Stimulated activated naive CD4-positive, alpha-beta T cell (primary cell): Measurements from ENCODE around the gene ASH1L.
"Not testable (repeated sequence)": the region's sequence is repeated elsewhere in the genome, so short reads cannot be mapped to it uniquely, and the experiment has no call there.

ENCODE experiments used
- DNase-seq, 6 experiments: peaks; one replicate each; lab custom pipeline; 2025; lab: John Stamatoyannopoulos, UW

Gene ASH1L

DNA sequence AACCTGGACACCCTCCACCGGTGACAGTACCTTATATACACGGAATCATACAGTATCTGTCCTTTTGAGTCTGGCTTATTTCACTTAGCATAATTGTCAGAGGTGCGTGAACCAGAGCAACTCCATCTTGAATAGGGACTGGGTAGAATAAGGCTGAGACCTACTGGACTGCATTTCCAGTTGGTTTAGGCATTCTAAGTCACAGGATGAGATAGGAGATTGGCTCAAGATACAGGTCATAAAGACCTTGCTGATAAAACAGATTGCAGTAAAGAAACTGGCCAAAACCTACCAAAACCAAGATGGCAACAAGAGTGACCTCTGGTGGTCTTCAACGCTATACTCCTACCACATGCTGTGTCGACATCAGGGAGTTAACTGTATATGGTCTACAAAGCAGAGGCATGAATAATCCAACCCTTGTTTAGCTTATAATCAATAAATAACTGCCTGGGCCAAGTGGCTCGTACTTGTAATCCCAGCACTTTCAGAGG is 255.3 kb downstream of the ASH1L start:
- DNase-seq, result no peak

DNA sequence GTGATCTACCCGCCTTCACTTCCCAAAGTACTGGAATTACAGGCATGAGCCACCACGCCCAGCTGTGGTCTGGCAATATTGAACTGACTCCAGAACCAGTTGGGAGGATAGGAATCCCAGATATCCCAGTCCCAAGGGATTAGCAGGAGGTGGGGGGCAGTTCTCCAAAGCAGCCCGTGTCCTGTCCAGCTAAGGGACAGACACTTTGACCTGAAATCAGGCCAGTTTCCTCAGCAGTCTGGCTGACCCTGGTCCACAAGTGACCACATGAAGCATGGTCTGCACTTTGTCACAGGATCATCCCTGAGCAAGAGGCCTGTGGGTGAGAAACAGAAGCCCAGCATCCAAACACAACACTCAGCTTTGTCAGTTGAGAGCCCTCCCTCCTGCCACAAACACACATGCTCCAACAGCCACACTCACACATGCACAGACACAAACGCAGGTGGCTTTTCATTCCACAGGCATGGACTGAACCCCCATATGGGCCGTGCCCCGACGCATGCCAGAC is 256.7 kb downstream of the ASH1L start:
- no peak for DNase-seq

- DNase-seq, result no peak
Measured at GRCh38 chr1:155304558-155305063, 258.0 kb downstream of the ASH1L start.

GRCh38 chr1:155301342-155301841 is 261.2 kb downstream of the ASH1L start, which contains the start of gene PKLR:
Gene PKLR, minus strand, starts transcription at chr1:155301438. Its CDS starts 43 bp downstream, at chr1:155301395.
- no peak for DNase-seq

DNA sequence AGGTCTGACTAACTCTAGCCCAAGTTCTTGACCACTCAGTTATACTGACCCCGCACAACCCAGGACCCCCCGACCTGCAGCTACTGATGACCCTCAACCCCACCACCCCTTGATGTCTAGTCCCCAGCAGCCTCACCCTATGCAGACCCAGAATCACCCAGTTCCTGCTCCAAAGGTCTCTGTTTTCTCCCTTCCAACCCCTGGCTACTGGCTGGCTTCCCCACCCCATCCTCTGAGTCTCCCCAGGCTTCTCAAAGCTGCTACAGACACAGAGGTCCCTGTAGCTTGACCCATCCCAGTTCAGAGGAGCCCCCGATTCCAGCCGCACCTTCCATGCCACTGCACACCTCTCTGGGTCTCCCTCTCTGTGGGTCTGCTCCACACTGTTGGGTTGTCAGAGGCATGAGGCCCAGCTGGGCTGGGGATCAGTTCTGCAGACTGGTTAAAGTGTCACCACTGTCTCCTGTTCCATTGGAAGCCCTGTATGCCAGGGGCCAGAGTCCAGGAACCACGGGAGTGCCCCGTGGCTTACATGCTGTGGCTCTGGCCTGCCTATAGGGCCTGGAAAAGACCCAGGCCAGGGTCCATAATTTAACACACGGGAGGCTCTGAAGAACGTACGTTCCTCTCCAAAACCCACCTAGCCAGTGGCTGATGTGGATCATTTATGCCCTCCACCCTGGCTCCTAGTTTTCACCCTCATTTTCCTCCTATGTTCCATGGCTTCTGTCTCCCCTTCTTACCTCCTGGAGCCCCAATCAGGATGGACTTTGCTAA is 261.9 kb downstream of the ASH1L start:
- no peak for DNase-seq

DNA sequence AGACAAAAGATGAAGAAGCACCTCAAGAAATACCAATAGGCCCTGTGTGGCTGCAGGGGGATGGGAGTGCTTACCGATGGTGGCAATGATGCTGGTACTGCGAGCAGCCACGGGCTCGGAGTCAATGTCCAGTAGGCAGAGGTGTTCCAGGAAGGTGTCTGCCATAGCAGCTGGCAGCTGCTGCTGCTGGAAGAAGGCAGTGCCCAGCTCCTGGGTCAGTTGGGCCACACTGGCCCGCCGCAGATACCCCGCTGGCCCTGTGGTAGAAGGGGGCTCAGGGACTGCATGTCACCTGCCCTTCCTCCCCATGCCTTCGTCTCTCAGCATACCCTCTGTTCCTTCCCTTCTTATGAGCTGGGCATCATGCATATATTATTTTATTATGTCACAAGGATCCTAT is 262.6 kb downstream of the ASH1L start:
- no peak for DNase-seq

DNA sequence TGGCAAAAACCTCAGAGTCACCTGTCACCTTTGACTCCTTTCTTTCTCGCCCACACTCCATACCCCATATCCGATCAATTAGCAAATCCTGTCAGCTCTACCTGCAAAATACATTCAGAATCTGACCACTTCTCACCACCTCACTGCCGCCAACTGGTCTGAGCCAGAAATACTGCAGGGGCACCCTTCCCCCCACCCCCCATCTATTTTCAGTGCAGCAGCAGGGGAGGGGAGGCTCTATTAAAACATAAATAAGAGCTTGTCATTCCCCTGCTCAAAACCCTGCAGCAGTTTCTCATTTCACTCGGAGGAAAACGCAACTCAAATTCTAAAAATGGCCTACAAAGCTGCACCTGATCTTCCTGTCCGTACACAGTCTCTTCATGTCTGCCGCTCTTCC is 265.2 kb downstream of the ASH1L start:
- DNase-seq, result no peak

DNA sequence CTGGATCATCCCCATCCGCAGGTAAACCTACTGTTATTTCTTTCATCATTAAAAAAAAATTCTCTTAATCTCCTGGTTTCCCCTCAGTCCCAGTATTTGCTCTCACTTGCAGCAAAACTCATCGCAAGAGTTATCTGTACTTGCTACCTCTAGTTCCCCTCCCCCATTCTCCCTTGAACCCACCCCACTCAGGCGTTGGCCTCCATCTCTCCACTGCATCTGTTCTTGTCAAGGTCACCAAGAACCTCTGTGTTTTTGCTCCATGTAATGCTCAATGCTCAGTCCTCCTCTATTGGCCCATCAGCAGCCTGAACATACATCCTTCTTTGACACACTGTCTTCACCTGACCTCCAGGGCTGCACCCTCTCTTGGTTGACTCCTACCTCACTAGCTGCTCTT is 265.9 kb downstream of the ASH1L start:
- DNase-seq, result no peak

GRCh38 chr1:155295942-155296267 is 266.7 kb downstream of the ASH1L start:
- DNase-seq, result no peak

DNA sequence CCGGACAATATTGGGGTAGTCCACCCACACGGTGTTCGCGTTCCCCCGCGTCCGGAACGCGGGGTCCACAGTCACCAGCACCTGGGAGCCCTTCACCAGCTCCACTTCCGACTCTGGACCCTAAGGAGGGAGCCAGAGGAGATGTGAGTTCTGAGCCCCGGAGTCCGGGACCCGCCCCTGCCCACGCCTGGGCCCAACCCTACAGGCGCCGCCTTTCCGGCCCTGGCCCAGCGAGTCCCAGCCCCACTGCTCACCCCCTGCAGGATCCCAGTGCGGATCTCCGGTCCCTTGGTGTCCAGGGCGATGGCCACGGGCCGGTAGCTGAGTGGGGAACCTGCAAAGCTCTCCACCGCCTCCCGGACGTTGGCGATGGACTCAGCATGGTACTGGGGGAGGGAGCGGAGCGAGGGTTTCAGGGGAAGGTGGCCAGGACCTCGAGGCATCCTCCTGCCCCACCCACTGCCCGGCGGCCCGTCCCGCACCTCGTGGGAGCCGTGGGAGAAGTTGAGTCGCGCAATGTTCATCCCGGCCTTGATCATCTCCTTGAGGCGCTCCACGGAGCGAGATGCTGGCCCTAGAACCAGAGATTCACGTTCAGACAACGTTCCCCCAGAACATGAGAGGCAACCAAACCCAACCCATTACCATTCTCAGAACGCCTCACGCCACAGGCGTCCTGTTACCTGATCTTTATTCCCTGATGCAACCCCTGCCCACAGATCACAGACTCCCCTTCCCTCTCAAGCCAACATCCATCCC is 267.2 kb downstream of the ASH1L start:
- no peak for DNase-seq

DNA sequence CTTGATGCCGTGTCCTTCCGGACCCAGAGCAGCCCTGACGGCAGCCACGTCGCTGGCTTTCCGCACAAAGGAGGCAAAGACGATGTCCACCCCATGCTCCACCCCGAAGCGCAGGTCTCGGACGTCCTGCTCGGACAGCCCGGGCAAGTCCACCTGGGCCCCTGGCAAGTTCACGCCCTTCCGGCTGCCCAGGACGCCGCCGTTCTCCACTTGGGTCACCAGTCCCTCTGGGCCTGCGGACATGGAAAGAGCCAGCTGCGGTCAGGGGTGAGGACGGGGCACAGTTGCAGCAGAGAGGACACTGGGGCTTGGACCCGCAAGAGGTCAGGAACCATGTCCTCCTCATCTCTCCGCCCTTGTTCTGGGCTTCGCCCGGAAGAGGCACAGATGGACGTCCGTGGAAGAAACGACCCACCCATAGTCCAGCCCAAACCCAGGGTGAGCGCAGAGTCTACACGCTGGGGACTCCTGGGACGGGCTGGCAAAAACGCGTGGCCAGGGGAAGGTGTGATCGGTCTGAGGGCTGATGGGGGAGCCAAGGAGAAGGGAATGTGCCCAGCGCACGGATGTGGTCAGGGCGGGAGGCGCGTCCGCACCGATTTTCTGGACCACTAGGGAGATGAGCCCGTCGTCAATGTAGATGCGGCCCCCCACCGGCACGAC is 268.0 kb downstream of the ASH1L start:
- no peak for DNase-seq

DNA sequence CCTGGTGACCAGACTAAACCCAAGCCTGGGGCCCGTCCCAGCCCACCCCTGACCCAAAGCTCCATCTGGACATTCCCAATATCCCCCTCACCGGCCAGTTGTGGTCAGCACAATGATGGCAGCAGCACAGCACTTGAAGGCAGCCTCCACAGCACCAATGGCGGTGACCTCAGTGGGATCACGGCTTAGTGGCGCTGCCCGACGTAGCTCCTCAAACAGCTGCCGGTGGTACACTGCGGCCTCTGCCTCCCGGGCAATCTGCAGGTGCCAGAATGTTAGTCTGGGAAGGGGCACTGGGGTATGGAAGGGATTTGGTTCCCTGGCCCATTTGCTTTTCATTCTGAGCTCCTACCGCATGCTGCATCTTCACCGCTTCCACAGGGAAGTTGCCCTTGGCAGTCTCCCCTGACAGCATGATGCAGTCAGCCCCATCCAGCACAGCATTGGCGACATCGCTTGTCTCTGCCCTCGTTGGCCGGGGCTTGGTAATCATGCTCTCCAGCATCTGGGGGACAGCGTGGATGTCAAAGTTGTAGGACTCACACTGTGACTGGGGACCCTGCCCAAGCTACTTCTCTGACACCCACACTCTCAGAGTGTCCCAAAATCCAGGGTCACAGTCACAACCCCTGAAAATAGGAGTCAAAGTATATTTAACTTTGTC is 269.4 kb downstream of the ASH1L start:
- no peak for DNase-seq

GRCh38 chr1:155291006-155291405 is 271.6 kb downstream of the ASH1L start:
- not testable (repeated sequence) for DNase-seq

- DNase-seq, result no peak
Measured at GRCh38 chr1:155287987-155288543, 274.5 kb downstream of the ASH1L start.

DNA sequence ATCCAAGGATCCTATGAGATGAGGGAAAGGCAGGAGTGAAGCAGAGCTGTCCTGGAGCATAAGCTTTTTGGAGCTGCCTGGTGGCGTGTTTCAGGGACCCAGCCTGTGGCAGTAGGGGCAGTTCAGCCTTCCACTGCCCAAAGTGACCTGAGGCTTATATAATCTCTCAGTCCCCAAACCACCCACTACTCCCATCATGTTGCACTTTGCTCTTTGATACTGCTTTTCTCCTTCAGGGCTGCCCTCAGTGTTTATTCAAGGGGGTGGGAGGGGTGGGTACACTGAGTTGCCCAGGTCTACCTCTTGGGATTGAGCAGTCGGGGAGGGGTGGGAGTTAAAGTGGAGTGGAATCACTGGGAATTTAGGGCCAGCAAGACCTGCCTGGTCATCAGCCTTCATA is 276.1 kb downstream of the ASH1L start:
- DNase-seq, result no peak

GRCh38 chr1:155285631-155286044 is 277.0 kb downstream of the ASH1L start:
- no peak for DNase-seq
